ENCODE data around the gene PTCH1. TPM values are rescaled to one million over a fixed set of nuclear protein-coding genes. Genes with fewer than 3 reads are reported as not detected.

PTCH1 gene
- polyA plus RNA-seq, 3 donors: not detected

DNA sequence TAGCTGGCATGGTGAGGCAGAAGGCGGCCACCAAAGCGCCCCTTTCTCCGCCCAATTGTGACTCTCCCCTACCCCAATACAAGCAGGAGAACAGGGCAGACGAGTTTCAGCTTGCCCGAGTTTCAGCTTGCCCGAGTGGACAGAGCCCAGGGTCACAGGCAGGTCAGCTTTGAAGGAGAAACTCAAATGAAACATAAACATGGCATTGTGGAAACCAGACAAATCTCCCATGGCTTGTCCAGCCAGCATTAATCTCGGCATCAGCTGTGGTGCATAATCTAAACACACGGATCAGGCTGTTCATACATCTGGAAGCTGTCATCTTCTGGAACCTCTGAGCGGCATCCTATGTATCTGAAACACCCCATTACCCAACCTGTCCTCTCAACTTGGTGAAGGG lies 16.9 kb downstream of the PTCH1 start:
- Mint-ChIP-seq H3K4me1 (peaks cover 3% of the 10 kb centered on the region), H3K27ac (no peak overlapping the region), H3K4me3 (no peak overlapping the region), H3K36me3 (no peaks in the 10 kb centered on the region), H3K27me3 (ENCODE audit: low read depth in 3 of 3) (peaks cover 65 to 88% (median 65%) of the 10 kb centered on the region in 3 donors), H3K9me3 (peaks cover 0 to 5% (median 0%) of the 10 kb centered on the region in 7 donors)
- TF ChIP-seq, protein P1, sequence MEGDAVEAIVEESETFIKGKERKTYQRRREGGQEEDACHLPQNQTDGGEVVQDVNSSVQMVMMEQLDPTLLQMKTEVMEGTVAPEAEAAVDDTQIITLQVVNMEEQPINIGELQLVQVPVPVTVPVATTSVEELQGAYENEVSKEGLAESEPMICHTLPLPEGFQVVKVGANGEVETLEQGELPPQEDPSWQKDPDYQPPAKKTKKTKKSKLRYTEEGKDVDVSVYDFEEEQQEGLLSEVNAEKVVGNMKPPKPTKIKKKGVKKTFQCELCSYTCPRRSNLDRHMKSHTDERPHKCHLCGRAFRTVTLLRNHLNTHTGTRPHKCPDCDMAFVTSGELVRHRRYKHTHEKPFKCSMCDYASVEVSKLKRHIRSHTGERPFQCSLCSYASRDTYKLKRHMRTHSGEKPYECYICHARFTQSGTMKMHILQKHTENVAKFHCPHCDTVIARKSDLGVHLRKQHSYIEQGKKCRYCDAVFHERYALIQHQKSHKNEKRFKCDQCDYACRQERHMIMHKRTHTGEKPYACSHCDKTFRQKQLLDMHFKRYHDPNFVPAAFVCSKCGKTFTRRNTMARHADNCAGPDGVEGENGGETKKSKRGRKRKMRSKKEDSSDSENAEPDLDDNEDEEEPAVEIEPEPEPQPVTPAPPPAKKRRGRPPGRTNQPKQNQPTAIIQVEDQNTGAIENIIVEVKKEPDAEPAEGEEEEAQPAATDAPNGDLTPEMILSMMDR (IDR thresholded peaks at IDR 0.05): no peak
- no peak overlapping the region for H2AFZ ChIP-seq (ENCODE audit: insufficient read depth, low read depth, low read length, poor library complexity, severe bottlenecking)
- H3K4me2 ChIP-seq (replicated peaks; ENCODE audit: extremely low read depth, low read length, poor library complexity, severe bottlenecking): no peak overlapping the region
- H3K79me2 ChIP-seq (ENCODE audit: insufficient read depth, low read length): no peaks in the 10 kb centered on the region
- no peak overlapping the region for H3K9ac ChIP-seq (ENCODE audit: insufficient read depth, low read length, poor library complexity, severe bottlenecking)
- no peaks in the 10 kb centered on the region for H3K36me3 ChIP-seq (replicated peaks in 1 of 2; ENCODE audit: control insufficient read depth in 1 of 2, insufficient read depth in 2 of 2, low read length in 2 of 2)
- intact Hi-C loops (cut with micrococcal nuclease): no loop called here
- peaks cover 3 to 15% of the 10 kb centered on the region in 2 donors for H3K9me3 ChIP-seq (replicated peaks in 1 of 2; ENCODE audit: control insufficient read depth in 1 of 2, insufficient read depth in 1 of 2, low read length in 2 of 2)
- no peak for DNase-seq
- no peak overlapping the region for H3K27ac ChIP-seq (ENCODE audit: low read depth in 1 of 2, low read length in 2 of 2)
- no peaks in the 10 kb centered on the region for H3K4me1 ChIP-seq (ENCODE audit: control insufficient read depth in 1 of 2, insufficient read depth in 2 of 2, low read length in 2 of 2)
- WGBS (ENCODE audit: insufficient coverage): 93% methylated on average over 8 of the region's 9 CpGs
- H3K4me3 ChIP-seq (replicated peaks in 1 of 3; ENCODE audit: low read depth in 2 of 3, low read length in 3 of 3): no peak overlapping the region
- H3K27me3 ChIP-seq (ENCODE audit: control insufficient read depth in 2 of 2, insufficient read depth in 2 of 2, low read length in 2 of 2): peaks cover 52 to 82% of the 10 kb centered on the region in 2 donors
- H4K20me1 ChIP-seq (ENCODE audit: insufficient read depth, low read length): no peaks in the 10 kb centered on the region

DNA sequence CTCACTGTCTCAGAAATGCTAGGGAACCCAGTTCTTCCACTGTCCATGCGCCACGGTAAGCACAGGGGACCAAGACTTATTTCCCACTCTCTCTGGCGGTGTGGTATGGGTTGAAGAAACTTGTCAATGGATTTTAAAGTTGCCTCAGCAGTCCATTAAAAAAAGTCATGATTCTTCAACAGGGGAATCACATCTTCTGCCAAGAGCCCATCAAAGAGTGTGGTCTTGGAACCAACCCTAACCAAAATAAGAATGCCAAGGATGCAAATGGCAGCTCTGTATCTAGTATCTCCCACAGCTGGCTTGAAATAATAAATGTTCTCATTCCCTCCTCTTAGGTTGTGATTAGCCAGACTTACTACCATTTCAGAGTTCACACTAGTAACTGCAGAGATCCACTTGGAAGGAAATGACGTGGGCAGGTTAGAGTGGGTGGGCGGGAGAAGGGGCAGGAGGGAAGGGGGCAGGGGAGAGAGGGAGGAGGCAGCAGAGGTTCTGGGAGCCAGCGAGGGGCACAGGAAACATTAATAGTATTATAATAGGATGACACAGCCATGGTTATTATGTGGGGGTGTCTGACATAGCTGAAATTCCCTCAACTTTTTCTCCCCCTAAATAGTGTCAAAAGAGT lies 17.6 kb downstream of the PTCH1 start:
- Histone ChIP-seq H4K20me1 (ENCODE audit: insufficient read depth, low read length) (no peaks in the 10 kb centered on the region), H3K4me3 (replicated peaks in 1 of 3; ENCODE audit: low read depth in 2 of 3, low read length in 3 of 3) (no peak overlapping the region), H3K27me3 (ENCODE audit: control insufficient read depth in 2 of 2, insufficient read depth in 2 of 2, low read length in 2 of 2) (peaks cover 45 to 75% of the 10 kb centered on the region in 2 donors), H3K9ac (ENCODE audit: insufficient read depth, low read length, poor library complexity, severe bottlenecking) (no peak overlapping the region), H3K79me2 (ENCODE audit: insufficient read depth, low read length) (no peaks in the 10 kb centered on the region), H2AFZ (ENCODE audit: insufficient read depth, low read depth, low read length, poor library complexity, severe bottlenecking) (no peak overlapping the region), H3K36me3 (replicated peaks in 1 of 2; ENCODE audit: control insufficient read depth in 1 of 2, insufficient read depth in 2 of 2, low read length in 2 of 2) (no peaks in the 10 kb centered on the region), H3K9me3 (replicated peaks in 1 of 2; ENCODE audit: control insufficient read depth in 1 of 2, insufficient read depth in 1 of 2, low read length in 2 of 2) (peaks cover 0 to 8% of the 10 kb centered on the region in 2 donors), H3K4me2 (replicated peaks; ENCODE audit: extremely low read depth, low read length, poor library complexity, severe bottlenecking) (no peak overlapping the region), H3K27ac (ENCODE audit: low read depth in 1 of 2, low read length in 2 of 2) (no peak overlapping the region), H3K4me1 (ENCODE audit: control insufficient read depth in 1 of 2, insufficient read depth in 2 of 2, low read length in 2 of 2) (no peaks in the 10 kb centered on the region)
- TF ChIP-seq, protein P1 (IDR thresholded peaks at IDR 0.05): no peak
- H3K4me1 Mint-ChIP-seq: peaks cover 7% of the 10 kb centered on the region
- H3K36me3 Mint-ChIP-seq: no peaks in the 10 kb centered on the region
- WGBS (ENCODE audit: insufficient coverage): no CpG with 5 or more reads among the region's 6 CpGs
- peaks cover 58 to 88% (median 63%) of the 10 kb centered on the region in 3 donors for H3K27me3 Mint-ChIP-seq (ENCODE audit: low read depth in 3 of 3)
- peak overlapping the region in 1 of 2 donors; percentile 3 for H3K4me3 Mint-ChIP-seq
- H3K9me3 Mint-ChIP-seq: peaks cover 0 to 3% (median 0%) of the 10 kb centered on the region in 7 donors
- H3K27ac Mint-ChIP-seq: no peak overlapping the region
- intact Hi-C loops (cut with micrococcal nuclease): no loop called here
- DNase-seq: no peak

All from CD14-positive monocyte (primary cell).